ENCODE measurements around the gene P2RX7. TPM values are rescaled to one million over a fixed set of nuclear protein-coding genes. Genes with fewer than 3 reads are reported as not detected.

P2RX7 gene
- total and polyA plus RNA-seq, 2 donors (not counting 3 experiments of a cell fraction or from before 2014, with no cell fraction given): 1.3 to 8.1 TPM

- dilution Hi-C loops (cut with MboI; ENCODE audit: extremely low pct_ligation_motif_present, low sequenced_read_pairs) (no loop called here), intact Hi-C loops (cut with micrococcal nuclease) (no loop called here)
- no peak overlapping the region for H3K27ac ChIP-seq (ENCODE audit: insufficient read depth, low read depth, low read length)
- H3K9me1 ChIP-seq (replicated peaks; ENCODE audit: control insufficient read depth, extremely low read depth, insufficient read depth, low read length): no peaks in the 10 kb centered on the region
- H3K36me3 ChIP-seq (ENCODE audit: control insufficient read depth in 2 of 2, extremely low read depth in 1 of 2, insufficient read depth in 2 of 2, low read length in 2 of 2): peaks cover 0 to 23% of the 10 kb centered on the region in 2 experiments
- TF ChIP-seq, protein P1, sequence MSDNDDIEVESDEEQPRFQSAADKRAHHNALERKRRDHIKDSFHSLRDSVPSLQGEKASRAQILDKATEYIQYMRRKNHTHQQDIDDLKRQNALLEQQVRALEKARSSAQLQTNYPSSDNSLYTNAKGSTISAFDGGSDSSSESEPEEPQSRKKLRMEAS (IDR thresholded peaks at IDR 0.05; ENCODE audit: insufficient read depth, insufficient read length): no peak
- TF ChIP-seq POLR2A (IDR thresholded peaks at IDR 0.05; ENCODE audit: low read depth, low read length) (no peak), MYC (IDR thresholded peaks at IDR 0.05; ENCODE audit: low read depth, low read length) (no peak), CTCF (IDR thresholded peaks at IDR 0.05; ENCODE audit: extremely low read depth in 1 of 2, insufficient read depth in 1 of 2, low read depth in 1 of 2, low read length in 2 of 2) (no peak), POLR2AphosphoS5 (IDR thresholded peaks at IDR 0.05; ENCODE audit: insufficient read depth, low read depth, low read length) (no peak), EZH2 (IDR thresholded peaks at IDR 0.05; ENCODE audit: borderline replicate concordance, low read depth, low read length, severe bottlenecking) (no peak), FOS (IDR thresholded peaks at IDR 0.05; ENCODE audit: borderline replicate concordance, insufficient read depth, low read length) (no peak), GATA2 (IDR thresholded peaks at IDR 0.05; ENCODE audit: insufficient read depth, insufficient read length, low read depth, low read length) (no peak), JUN (IDR thresholded peaks at IDR 0.05; ENCODE audit: borderline replicate concordance, insufficient read depth, insufficient read length, low read depth) (no peak)
- H4K20me1 ChIP-seq (replicated peaks; ENCODE audit: control insufficient read depth, extremely low read depth, insufficient read depth, low read length): no peaks in the 10 kb centered on the region
- H3K9ac ChIP-seq (replicated peaks; ENCODE audit: extremely low read depth, insufficient read depth, low read length): no peak overlapping the region
- DNase-seq (ENCODE audit: low read depth, low spot score) (no peak), FAIRE-seq (peak; percentile 15)
- ChIA-PET CTCF (no interaction called here), POLR2A (no interaction called here)
- no peak overlapping the region for H3K4me3 ChIP-seq (replicated peaks in 1 of 3; ENCODE audit: insufficient read depth in 1 of 3, low read depth in 1 of 3, low read length in 3 of 3)
- H3K9me3 ChIP-seq (replicated peaks; ENCODE audit: control insufficient read depth, insufficient read depth, low read length): no peaks in the 10 kb centered on the region
- H3K27me3 ChIP-seq (ENCODE audit: control insufficient read depth in 2 of 2, insufficient read depth in 2 of 2, low read length in 2 of 2): no peaks in the 10 kb centered on the region
- peaks cover 14% of the 10 kb centered on the region for H3K4me1 ChIP-seq (ENCODE audit: control insufficient read depth, extremely low read depth, insufficient read depth, low read length)
- BruUV-seq (replicated peaks): no TSS peak
- no peak overlapping the region for H3K4me2 ChIP-seq (ENCODE audit: insufficient read depth, low read length)
- no peaks in the 10 kb centered on the region for H3K79me2 ChIP-seq (ENCODE audit: control insufficient read depth, insufficient read depth, low read length)
- no peak overlapping the region for H2AFZ ChIP-seq (ENCODE audit: low read depth, low read length)
Measured at GRCh38 chr12:121236776-121237175, 104.1 kb downstream of the P2RX7 start.

Measured in endothelial cell of umbilical vein (primary cell).